HUES64 (cell line): ENCODE data around the gene SEMA3D.

ENCODE experiments used
- H3K27ac ChIP-seq: 2 replicates; pipeline ENCODE4 v1.7.0; 2013; ENCODE audit warnings: low read depth, low read length, inconsistent platforms
- H3K27me3 ChIP-seq: 2 replicates; pipeline ENCODE4 v1.6.1; 2013; ENCODE audit warnings: mild to moderate bottlenecking, low read length; ENCODE audit not compliant: insufficient read depth
- H3K36me3 ChIP-seq: 2 replicates; pipeline ENCODE4 v1.6.1; 2013; ENCODE audit warnings: mild to moderate bottlenecking, low read length; ENCODE audit not compliant: insufficient read depth
- H3K4me1 ChIP-seq: 2 replicates; pipeline ENCODE4 v1.6.1; 2013; ENCODE audit warnings: mild to moderate bottlenecking, low read length, moderate library complexity; ENCODE audit not compliant: insufficient read depth
- H3K4me3 ChIP-seq: 2 replicates; pipeline ENCODE4 v1.5.1; 2013; ENCODE audit warnings: mild to moderate bottlenecking, low read length, moderate library complexity
- H3K9ac ChIP-seq: 2 replicates; pipeline ENCODE4 v1.6.1; 2013; ENCODE audit warnings: mild to moderate bottlenecking, low read depth, low read length
- H3K9me3 ChIP-seq: 2 replicates; pipeline ENCODE4 v1.6.1; 2013; ENCODE audit warnings: low read depth, low read length; ENCODE audit not compliant: insufficient read depth
- WGBS: fragments of 150-250, 120-280 bp; methylation state at CpG from one replicate; pipeline ENCODE4 v1.1.7; 2013; ENCODE audit warnings: missing lambda C conversion rate; 5-methylcytosine and 5-hydroxymethylcytosine counted together

Gene SEMA3D

GRCh38 chr7:85160223-85160622 lies 26.6 kb downstream of the SEMA3D start:
- no peak overlapping the region for H3K4me3 ChIP-seq
- no peak overlapping the region for H3K9ac ChIP-seq
- WGBS: 94% methylated on average over 5 of the region's 5 CpGs
- H3K36me3 ChIP-seq: no peaks in the 10 kb centered on the region
- H3K9me3 ChIP-seq: no peaks in the 10 kb centered on the region
- H3K27me3 ChIP-seq: no peaks in the 10 kb centered on the region
- H3K27ac ChIP-seq: no peak overlapping the region
- H3K4me1 ChIP-seq: no peaks in the 10 kb centered on the region

- WGBS: 95% methylated on average over 1 of the region's 1 CpG
- H3K27ac ChIP-seq: no peak overlapping the region
- H3K9me3 ChIP-seq: no peaks in the 10 kb centered on the region
- no peak overlapping the region for H3K4me3 ChIP-seq
- H3K36me3 ChIP-seq: no peaks in the 10 kb centered on the region
- H3K27me3 ChIP-seq: no peaks in the 10 kb centered on the region
- no peaks in the 10 kb centered on the region for H3K4me1 ChIP-seq
- no peak overlapping the region for H3K9ac ChIP-seq
These were observed 27.9 kb downstream of the SEMA3D start for GRCh38 chr7:85159003-85159402.

- Histone ChIP-seq H3K27ac (no peak overlapping the region), H3K36me3 (no peaks in the 10 kb centered on the region), H3K4me1 (no peaks in the 10 kb centered on the region), H3K9ac (no peak overlapping the region), H3K9me3 (no peaks in the 10 kb centered on the region), H3K4me3 (no peak overlapping the region), H3K27me3 (no peaks in the 10 kb centered on the region)
- 100% methylated on average over 1 of the region's 1 CpG for WGBS
These were observed 30.1 kb downstream of the SEMA3D start for GRCh38 chr7:85156661-85157208.

- Histone ChIP-seq H3K4me3 (no peak overlapping the region), H3K4me1 (no peaks in the 10 kb centered on the region)
These were observed 32.4 kb downstream of the SEMA3D start for GRCh38 chr7:85154282-85154937.

GRCh38 chr7:85153715-85154114 lies 33.1 kb downstream of the SEMA3D start:
- WGBS: 92% methylated on average over 1 of the region's 1 CpG
- H3K36me3 ChIP-seq: no peaks in the 10 kb centered on the region
- no peak overlapping the region for H3K27ac ChIP-seq
- no peaks in the 10 kb centered on the region for H3K9me3 ChIP-seq
- no peak overlapping the region for H3K4me3 ChIP-seq
- H3K9ac ChIP-seq: no peak overlapping the region
- H3K27me3 ChIP-seq: no peaks in the 10 kb centered on the region
- no peaks in the 10 kb centered on the region for H3K4me1 ChIP-seq

More at GRCh38 chr7:85154282-85154937, 32.4 kb downstream of the SEMA3D start:
- Histone ChIP-seq H3K9ac (no peak overlapping the region), H3K36me3 (no peaks in the 10 kb centered on the region), H3K27me3 (no peaks in the 10 kb centered on the region), H3K27ac (no peak overlapping the region), H3K9me3 (no peaks in the 10 kb centered on the region)
- WGBS: 69% methylated on average over 2 of the region's 3 CpGs

- H3K9ac ChIP-seq: no peak overlapping the region
- WGBS: 100% methylated on average over 1 of the region's 1 CpG
- H3K4me1 ChIP-seq: no peaks in the 10 kb centered on the region
- H3K9me3 ChIP-seq: no peaks in the 10 kb centered on the region
- no peaks in the 10 kb centered on the region for H3K27me3 ChIP-seq
- H3K36me3 ChIP-seq: no peaks in the 10 kb centered on the region
- H3K27ac ChIP-seq: no peak overlapping the region
- H3K4me3 ChIP-seq: no peak overlapping the region
These were observed 36.2 kb downstream of the SEMA3D start for GRCh38 chr7:85150624-85151023.

GRCh38 chr7:85144771-85145170 lies 42.1 kb downstream of the SEMA3D start:
- WGBS: 100% methylated on average over 1 of the region's 1 CpG
- Histone ChIP-seq H3K27me3 (no peaks in the 10 kb centered on the region), H3K9me3 (no peaks in the 10 kb centered on the region), H3K9ac (no peak overlapping the region), H3K27ac (no peak overlapping the region), H3K4me1 (no peaks in the 10 kb centered on the region), H3K4me3 (no peak overlapping the region), H3K36me3 (no peaks in the 10 kb centered on the region)

GRCh38 chr7:85135977-85136376 lies 50.9 kb downstream of the SEMA3D start:
- Histone ChIP-seq H3K9ac (no peak overlapping the region), H3K4me1 (no peaks in the 10 kb centered on the region), H3K4me3 (no peak overlapping the region), H3K9me3 (no peaks in the 10 kb centered on the region), H3K27ac (no peak overlapping the region), H3K36me3 (no peaks in the 10 kb centered on the region), H3K27me3 (no peaks in the 10 kb centered on the region)
- WGBS: 97% methylated on average over 2 of the region's 2 CpGs

GRCh38 chr7:85133560-85133959 lies 53.3 kb downstream of the SEMA3D start:
- H3K27ac ChIP-seq: no peak overlapping the region
- H3K27me3 ChIP-seq: no peaks in the 10 kb centered on the region
- H3K4me1 ChIP-seq: no peaks in the 10 kb centered on the region
- no peaks in the 10 kb centered on the region for H3K36me3 ChIP-seq
- WGBS: no CpG with 5 or more reads among the region's 1 CpG
- H3K9ac ChIP-seq: no peak overlapping the region
- no peak overlapping the region for H3K4me3 ChIP-seq
- H3K9me3 ChIP-seq: no peaks in the 10 kb centered on the region

- no peaks in the 10 kb centered on the region for H3K4me1 ChIP-seq
- no peak overlapping the region for H3K4me3 ChIP-seq
- H3K27me3 ChIP-seq: no peaks in the 10 kb centered on the region
- H3K27ac ChIP-seq: no peak overlapping the region
- 87% methylated on average over 2 of the region's 2 CpGs for WGBS
- no peak overlapping the region for H3K9ac ChIP-seq
- no peaks in the 10 kb centered on the region for H3K9me3 ChIP-seq
- H3K36me3 ChIP-seq: no peaks in the 10 kb centered on the region
These were observed 53.9 kb downstream of the SEMA3D start for GRCh38 chr7:85133006-85133405.

GRCh38 chr7:85130702-85131101 lies 56.2 kb downstream of the SEMA3D start:
- H3K27ac ChIP-seq: no peak overlapping the region
- H3K9me3 ChIP-seq: no peaks in the 10 kb centered on the region
- no peaks in the 10 kb centered on the region for H3K36me3 ChIP-seq
- WGBS: 94% methylated on average over 4 of the region's 4 CpGs
- no peak overlapping the region for H3K9ac ChIP-seq
- H3K4me1 ChIP-seq: no peaks in the 10 kb centered on the region
- H3K27me3 ChIP-seq: no peaks in the 10 kb centered on the region
- H3K4me3 ChIP-seq: no peak overlapping the region

- Histone ChIP-seq H3K9me3 (no peaks in the 10 kb centered on the region), H3K27ac (no peak overlapping the region), H3K4me3 (no peak overlapping the region), H3K36me3 (no peaks in the 10 kb centered on the region), H3K4me1 (no peaks in the 10 kb centered on the region), H3K9ac (no peak overlapping the region), H3K27me3 (no peaks in the 10 kb centered on the region)
- WGBS: 88% methylated on average over 2 of the region's 2 CpGs
These were observed 60.5 kb downstream of the SEMA3D start for GRCh38 chr7:85126383-85126782.
